Adrenal gland (tissue), 5 donors: ENCODE results near the gene EVI5L.

Experiments
- POLR2A ChIP-seq, 2 donors: fragments of 450-650 bp; IDR thresholded peaks; one replicate each; pipeline ENCODE4 v1.6.1; 2017; ENCODE audit warnings: antibody characterized with exemption in 2 of 2, mild to moderate bottlenecking in 2 of 2, moderate library complexity in 1 of 2
- TF ChIP-seq, protein P1 (sequence below), 6 experiments: fragments of 450-650 bp in 4 of 6; fragments of 200-600 bp in 2 of 6; sonication (generic) in 1 of 6; IDR thresholded peaks; 1 replicate in 5 of 6; 2 replicates in 1 of 6; pipeline versions ENCODE4 v1.5.1 to v1.8.0; 2016 to 2021; ENCODE audit warnings: antibody characterized with exemption in 6 of 6, mild to moderate bottlenecking in 2 of 6, moderate library complexity in 1 of 6
- donor health status: DM: no; HTN: no; CAD: no.

DNA sequence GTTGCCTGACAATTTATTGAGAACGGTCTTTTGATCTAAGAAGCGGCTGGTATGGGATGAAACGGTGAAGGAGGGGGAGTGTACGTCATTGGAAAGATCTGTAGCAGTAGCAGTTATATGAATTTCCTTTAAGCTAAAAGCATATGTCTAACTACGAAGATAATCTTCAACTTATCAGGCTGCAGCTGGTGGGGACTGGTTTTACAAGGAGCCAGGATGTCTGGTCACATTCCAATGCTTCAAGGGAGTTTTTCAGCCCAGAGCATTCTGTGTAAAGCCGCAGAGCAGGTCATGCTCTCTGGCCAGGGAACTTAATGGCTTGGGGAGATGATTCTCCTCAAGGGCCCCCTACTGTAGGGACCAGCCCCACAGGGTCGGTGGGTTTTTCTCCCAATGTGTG is 37.7 kb upstream of the EVI5L start:
- TF ChIP-seq, protein P1, sequence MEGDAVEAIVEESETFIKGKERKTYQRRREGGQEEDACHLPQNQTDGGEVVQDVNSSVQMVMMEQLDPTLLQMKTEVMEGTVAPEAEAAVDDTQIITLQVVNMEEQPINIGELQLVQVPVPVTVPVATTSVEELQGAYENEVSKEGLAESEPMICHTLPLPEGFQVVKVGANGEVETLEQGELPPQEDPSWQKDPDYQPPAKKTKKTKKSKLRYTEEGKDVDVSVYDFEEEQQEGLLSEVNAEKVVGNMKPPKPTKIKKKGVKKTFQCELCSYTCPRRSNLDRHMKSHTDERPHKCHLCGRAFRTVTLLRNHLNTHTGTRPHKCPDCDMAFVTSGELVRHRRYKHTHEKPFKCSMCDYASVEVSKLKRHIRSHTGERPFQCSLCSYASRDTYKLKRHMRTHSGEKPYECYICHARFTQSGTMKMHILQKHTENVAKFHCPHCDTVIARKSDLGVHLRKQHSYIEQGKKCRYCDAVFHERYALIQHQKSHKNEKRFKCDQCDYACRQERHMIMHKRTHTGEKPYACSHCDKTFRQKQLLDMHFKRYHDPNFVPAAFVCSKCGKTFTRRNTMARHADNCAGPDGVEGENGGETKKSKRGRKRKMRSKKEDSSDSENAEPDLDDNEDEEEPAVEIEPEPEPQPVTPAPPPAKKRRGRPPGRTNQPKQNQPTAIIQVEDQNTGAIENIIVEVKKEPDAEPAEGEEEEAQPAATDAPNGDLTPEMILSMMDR (IDR thresholded peaks at IDR 0.05), result no peak
- TF ChIP-seq POLR2A (IDR thresholded peaks at IDR 0.05), result no peak
